ENCODE measurements around the gene CLDN18. TPM values are rescaled to one million over a fixed set of nuclear protein-coding genes. Genes with fewer than 3 reads are reported as not detected.

The CLDN18 gene
- total and polyA plus RNA-seq, 2 donors (not counting 3 experiments of a cell fraction or from before 2014, with no cell fraction given), result not detected

- H2AFZ ChIP-seq (ENCODE audit: low read depth, low read length), result no peak overlapping the region
- BruUV-seq (replicated peaks), result no TSS peak
- H3K4me3 ChIP-seq (replicated peaks in 1 of 3; ENCODE audit: insufficient read depth in 1 of 3, low read depth in 1 of 3, low read length in 3 of 3), result no peak overlapping the region
- no peak overlapping the region for H3K4me2 ChIP-seq (ENCODE audit: insufficient read depth, low read length)
- no peaks in the 10 kb centered on the region for H3K27me3 ChIP-seq (ENCODE audit: control insufficient read depth in 2 of 2, insufficient read depth in 2 of 2, low read length in 2 of 2)
- no peaks in the 10 kb centered on the region for H3K79me2 ChIP-seq (ENCODE audit: control insufficient read depth, insufficient read depth, low read length)
- ChIA-PET POLR2A (no interaction called here), CTCF (interaction anchor here (2.0 kb wide), 1 partner anchor 8 kb away, joined by 5 read pairs; no protein-coding TSS in a partner anchor)
- H3K27ac ChIP-seq (ENCODE audit: insufficient read depth, low read depth, low read length), result no peak overlapping the region
- no peak overlapping the region for H3K9ac ChIP-seq (replicated peaks; ENCODE audit: extremely low read depth, insufficient read depth, low read length)
- FAIRE-seq (no peak), DNase-seq (ENCODE audit: low read depth, low spot score) (no peak)
- no peaks in the 10 kb centered on the region for H3K36me3 ChIP-seq (ENCODE audit: control insufficient read depth in 2 of 2, extremely low read depth in 1 of 2, insufficient read depth in 2 of 2, low read length in 2 of 2)
- intact Hi-C loops (cut with micrococcal nuclease), result no loop called here
- no peaks in the 10 kb centered on the region for H3K9me1 ChIP-seq (replicated peaks; ENCODE audit: control insufficient read depth, extremely low read depth, insufficient read depth, low read length)
- no peaks in the 10 kb centered on the region for H3K4me1 ChIP-seq (ENCODE audit: control insufficient read depth, extremely low read depth, insufficient read depth, low read length)
- TF ChIP-seq JUN (IDR thresholded peaks at IDR 0.05; ENCODE audit: borderline replicate concordance, insufficient read depth, insufficient read length, low read depth), result no peak
- no peak for TF ChIP-seq EZH2 (IDR thresholded peaks at IDR 0.05; ENCODE audit: borderline replicate concordance, low read depth, low read length, severe bottlenecking)
- no peak for TF ChIP-seq POLR2A (IDR thresholded peaks at IDR 0.05; ENCODE audit: low read depth, low read length)
- no peak for TF ChIP-seq MYC (IDR thresholded peaks at IDR 0.05; ENCODE audit: low read depth, low read length)
- no peak for TF ChIP-seq FOS (IDR thresholded peaks at IDR 0.05; ENCODE audit: borderline replicate concordance, insufficient read depth, low read length)
- no peak for TF ChIP-seq POLR2AphosphoS5 (IDR thresholded peaks at IDR 0.05; ENCODE audit: insufficient read depth, low read depth, low read length)
- TF ChIP-seq, protein P1, sequence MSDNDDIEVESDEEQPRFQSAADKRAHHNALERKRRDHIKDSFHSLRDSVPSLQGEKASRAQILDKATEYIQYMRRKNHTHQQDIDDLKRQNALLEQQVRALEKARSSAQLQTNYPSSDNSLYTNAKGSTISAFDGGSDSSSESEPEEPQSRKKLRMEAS (IDR thresholded peaks at IDR 0.05; ENCODE audit: insufficient read depth, insufficient read length), result no peak
- TF ChIP-seq, protein P2, sequence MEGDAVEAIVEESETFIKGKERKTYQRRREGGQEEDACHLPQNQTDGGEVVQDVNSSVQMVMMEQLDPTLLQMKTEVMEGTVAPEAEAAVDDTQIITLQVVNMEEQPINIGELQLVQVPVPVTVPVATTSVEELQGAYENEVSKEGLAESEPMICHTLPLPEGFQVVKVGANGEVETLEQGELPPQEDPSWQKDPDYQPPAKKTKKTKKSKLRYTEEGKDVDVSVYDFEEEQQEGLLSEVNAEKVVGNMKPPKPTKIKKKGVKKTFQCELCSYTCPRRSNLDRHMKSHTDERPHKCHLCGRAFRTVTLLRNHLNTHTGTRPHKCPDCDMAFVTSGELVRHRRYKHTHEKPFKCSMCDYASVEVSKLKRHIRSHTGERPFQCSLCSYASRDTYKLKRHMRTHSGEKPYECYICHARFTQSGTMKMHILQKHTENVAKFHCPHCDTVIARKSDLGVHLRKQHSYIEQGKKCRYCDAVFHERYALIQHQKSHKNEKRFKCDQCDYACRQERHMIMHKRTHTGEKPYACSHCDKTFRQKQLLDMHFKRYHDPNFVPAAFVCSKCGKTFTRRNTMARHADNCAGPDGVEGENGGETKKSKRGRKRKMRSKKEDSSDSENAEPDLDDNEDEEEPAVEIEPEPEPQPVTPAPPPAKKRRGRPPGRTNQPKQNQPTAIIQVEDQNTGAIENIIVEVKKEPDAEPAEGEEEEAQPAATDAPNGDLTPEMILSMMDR (IDR thresholded peaks at IDR 0.05; ENCODE audit: extremely low read depth in 1 of 2, insufficient read depth in 1 of 2, low read depth in 1 of 2, low read length in 2 of 2), result no peak
- no peak for TF ChIP-seq GATA2 (IDR thresholded peaks at IDR 0.05; ENCODE audit: insufficient read depth, insufficient read length, low read depth, low read length)
- no peaks in the 10 kb centered on the region for H3K9me3 ChIP-seq (replicated peaks; ENCODE audit: control insufficient read depth, insufficient read depth, low read length)
- dilution Hi-C loops (cut with MboI; ENCODE audit: extremely low pct_ligation_motif_present, low sequenced_read_pairs), result no loop called here
- H4K20me1 ChIP-seq (replicated peaks; ENCODE audit: control insufficient read depth, extremely low read depth, insufficient read depth, low read length), result no peaks in the 10 kb centered on the region
Observed at GRCh38 chr3:137998121-137999042, 11.6 kb upstream of the CLDN18 start.
